ENCODE data around the gene OR14I1.

- no peak for TF ChIP-seq CTCF (IDR thresholded peaks at IDR 0.05 in 2 of 3, conservative IDR thresholded peaks at IDR 0.05 in 1 of 3; ENCODE audit: insufficient read depth in 2 of 3, low read depth in 1 of 3, low read length in 3 of 3)
- TF ChIP-seq REST (IDR thresholded peaks at IDR 0.05; ENCODE audit: borderline replicate concordance): no peak
- TF ChIP-seq REST (CRISPR knock-in tag; IDR thresholded peaks at IDR 0.05; ENCODE audit: low read depth): no peak
- TF ChIP-seq CHD1 (IDR thresholded peaks at IDR 0.05; ENCODE audit: low read length): no peak
- TF ChIP-seq KDM1A (IDR thresholded peaks at IDR 0.05): no peak
- TF ChIP-seq ATF2 (CRISPR knock-in tag; IDR thresholded peaks at IDR 0.05): no peak
- TF ChIP-seq HMG20A (CRISPR knock-in tag; conservative IDR thresholded peaks at IDR 0.05): no peak
- no peak for TF ChIP-seq PHF20 (IDR thresholded peaks at IDR 0.05; ENCODE audit: partially characterized antibody)
- no peak for TF ChIP-seq PHF21A (IDR thresholded peaks at IDR 0.05; ENCODE audit: borderline replicate concordance, low read depth)
- TF ChIP-seq MAX (CRISPR knock-in tag; IDR thresholded peaks at IDR 0.05): no peak
- no peak for TF ChIP-seq EZH2 (IDR thresholded peaks at IDR 0.05; ENCODE audit: borderline replicate concordance, low read depth, low read length)
- TF ChIP-seq HCFC1 (IDR thresholded peaks at IDR 0.05; ENCODE audit: low read depth, low read length): no peak
- no peak for TF ChIP-seq COPS2 (conservative IDR thresholded peaks at IDR 0.05)
Observed at GRCh38 chr1:248699099-248699498, 3.5 kb downstream of the OR14I1 start.
